Stomach (tissue), 4 donors: ENCODE data around the gene KIAA0232.

Experiments
- POLR2A ChIP-seq, 4 donors: fragments of 450-650 bp; IDR thresholded peaks; one replicate each; pipeline ENCODE4 v1.6.1; 2016; ENCODE audit warnings: antibody characterized with exemption in 4 of 4, control low read depth in 2 of 4, mild to moderate bottlenecking in 1 of 4, moderate library complexity in 1 of 4
- POLR2AphosphoS5 ChIP-seq, 3 donors: sonication (generic); formaldehyde crosslinking; IDR thresholded peaks; one replicate each; pipeline ENCODE4 v1.6.1; 2016; ENCODE audit warnings: antibody characterized with exemption in 3 of 3

- TF ChIP-seq POLR2A (IDR thresholded peaks at IDR 0.05) (no peak), POLR2AphosphoS5 (IDR thresholded peaks at IDR 0.05) (no peak)
These were observed 130.9 kb downstream of the KIAA0232 start for GRCh38 chr4:6913350-6913905.
